ENCODE measurements around the gene ABI3. TPM values are rescaled to one million over a fixed set of nuclear protein-coding genes. Genes with fewer than 3 reads are reported as not detected.

The ABI3 gene
- total RNA-seq (ENCODE audit: low replicate concordance), result not detected in 2 replicates

GRCh38 chr17:49210158-49211029 lies at the start of gene ABI3, which contains the start of gene GNGT2:
TSS of gene ABI3 (plus strand) at chr17:49210707. CDS start at chr17:49210725, 18 bp downstream.
TSS of gene GNGT2 (minus strand) at chr17:49210574. CDS start at chr17:49207422, 3,152 bp downstream.
- H3F3A ChIP-seq (ENCODE audit: low read depth), result no peaks in the 10 kb centered on the region
- peak within 1 kb of the TSS; percentile 34 for H3K4me3 Mint-ChIP-seq
- H3K27me3 ChIP-seq, result no peaks in the 10 kb centered on the region
- H3K36me3 Mint-ChIP-seq, result no peaks in the 10 kb centered on the region
- DNase-seq (ENCODE audit: low spot score), result no peak
- H3K4me2 ChIP-seq, result peak within 1 kb of the TSS; percentile 63
- no peak within 1 kb of the TSS for H3K27ac ChIP-seq
- peak within 1 kb of the TSS; percentile 40 for H3K27ac Mint-ChIP-seq
- H3K4me3 ChIP-seq, result no peak within 1 kb of the TSS
- H4K20me1 ChIP-seq (ENCODE audit: low read depth), result no peaks in the 10 kb centered on the region
- peaks cover 13% of the 10 kb centered on the region for H3K27me3 Mint-ChIP-seq (ENCODE audit: insufficient read depth, low read depth)
- no peaks in the 10 kb centered on the region for H3K36me3 ChIP-seq
- H3K79me2 ChIP-seq (ENCODE audit: low read depth), result no peaks in the 10 kb centered on the region
- H3K4me1 Mint-ChIP-seq, result peaks cover 15% of the 10 kb centered on the region
- peak within 1 kb of the TSS; percentile 61 for H2AFZ ChIP-seq (replicated peaks)
- H3K9me3 ChIP-seq (ENCODE audit: low read depth), result no peaks in the 10 kb centered on the region
- no peaks in the 10 kb centered on the region for H3K9me3 Mint-ChIP-seq
- TF ChIP-seq EZH2phosphoT487 (IDR thresholded peaks at IDR 0.05) (no peak), CTCF (IDR thresholded peaks at IDR 0.05) (no peak), EZH2 (IDR thresholded peaks at IDR 0.05) (no peak)
- peaks cover 12% of the 10 kb centered on the region for H3K4me1 ChIP-seq
- H3K9ac ChIP-seq, result no peak within 1 kb of the TSS

- H3K27ac Mint-ChIP-seq, result no peak overlapping the region
- no peaks in the 10 kb centered on the region for H3K79me2 ChIP-seq (ENCODE audit: low read depth)
Measured at GRCh38 chr17:49162866-49163265, 47.6 kb upstream of the ABI3 start.

GRCh38 chr17:49165143-49165542 lies 45.4 kb upstream of the ABI3 start:
- Mint-ChIP-seq H3K36me3 (no peaks in the 10 kb centered on the region), H3K4me1 (no peaks in the 10 kb centered on the region), H3K27me3 (ENCODE audit: insufficient read depth, low read depth) (peaks cover 12% of the 10 kb centered on the region), H3K9me3 (no peaks in the 10 kb centered on the region), H3K27ac (no peak overlapping the region), H3K4me3 (no peak overlapping the region)
- H3K4me2 ChIP-seq, result no peak overlapping the region
- H3K36me3 ChIP-seq, result no peaks in the 10 kb centered on the region
- no peaks in the 10 kb centered on the region for H3K4me1 ChIP-seq
- H3K4me3 ChIP-seq, result no peak overlapping the region
- H3F3A ChIP-seq (ENCODE audit: low read depth), result no peaks in the 10 kb centered on the region
- no peak overlapping the region for H3K9ac ChIP-seq
- H3K9me3 ChIP-seq (ENCODE audit: low read depth), result no peaks in the 10 kb centered on the region
- H4K20me1 ChIP-seq (ENCODE audit: low read depth), result no peaks in the 10 kb centered on the region
- TF ChIP-seq EZH2 (IDR thresholded peaks at IDR 0.05), result no peak
- no peak for TF ChIP-seq EZH2phosphoT487 (IDR thresholded peaks at IDR 0.05)
- no peak for TF ChIP-seq CTCF (IDR thresholded peaks at IDR 0.05)
- DNase-seq (ENCODE audit: low spot score), result no peak
- H2AFZ ChIP-seq (replicated peaks), result no peak overlapping the region
- H3K27ac ChIP-seq, result no peak overlapping the region
- H3K79me2 ChIP-seq (ENCODE audit: low read depth), result no peaks in the 10 kb centered on the region
- H3K27me3 ChIP-seq, result peaks cover 4% of the 10 kb centered on the region

More at GRCh38 chr17:49162866-49163265, 47.6 kb upstream of the ABI3 start:
- Mint-ChIP-seq H3K4me1 (no peaks in the 10 kb centered on the region), H3K9me3 (no peaks in the 10 kb centered on the region), H3K4me3 (no peak overlapping the region), H3K27me3 (ENCODE audit: insufficient read depth, low read depth) (peaks cover 17% of the 10 kb centered on the region), H3K36me3 (no peaks in the 10 kb centered on the region)
- no peaks in the 10 kb centered on the region for H4K20me1 ChIP-seq (ENCODE audit: low read depth)
- no peaks in the 10 kb centered on the region for H3K36me3 ChIP-seq
- no peak overlapping the region for H2AFZ ChIP-seq (replicated peaks)
- no peak for TF ChIP-seq EZH2phosphoT487 (IDR thresholded peaks at IDR 0.05)
- no peak for TF ChIP-seq EZH2 (IDR thresholded peaks at IDR 0.05)
- TF ChIP-seq CTCF (IDR thresholded peaks at IDR 0.05), result no peak
- H3K27me3 ChIP-seq, result peaks cover 1% of the 10 kb centered on the region
- DNase-seq (ENCODE audit: low spot score), result no peak
- H3F3A ChIP-seq (ENCODE audit: low read depth), result no peaks in the 10 kb centered on the region
- H3K4me3 ChIP-seq, result no peak overlapping the region
- no peaks in the 10 kb centered on the region for H3K9me3 ChIP-seq (ENCODE audit: low read depth)
- H3K27ac ChIP-seq, result no peak overlapping the region
- no peak overlapping the region for H3K9ac ChIP-seq
- H3K4me1 ChIP-seq, result peaks cover 5% of the 10 kb centered on the region
- no peak overlapping the region for H3K4me2 ChIP-seq
